Tibial artery (tissue), 4 donors: Measurements from ENCODE around the gene HSD17B3.

ENCODE experiments used
- DNase-seq, 2 donors: peaks; one replicate each; pipeline ENCODE4 v3.0.0-alpha.2; 2019
- H3K27ac ChIP-seq, 2 donors: fragments of 200-600 bp; sonication (generic) in 1 of 2; 1 replicate in 1 of 2; 2 replicates in 1 of 2; pipeline ENCODE4 v1.5.1; 2018 to 2019; ENCODE audit warnings: mild to moderate bottlenecking in 1 of 2
- H3K27me3 ChIP-seq, 2 donors: fragments of 200-600 bp; sonication (generic) in 1 of 2; one replicate each; pipeline versions ENCODE4 v1.5.1 to v1.6.0; 2016 to 2019
- H3K36me3 ChIP-seq, 3 donors: fragments of 200-600 bp; sonication (generic) in 2 of 3; one replicate each; pipeline ENCODE4 v1.5.1; 2016 to 2019; ENCODE audit warnings: mild to moderate bottlenecking in 2 of 3
- H3K4me1 ChIP-seq, 4 donors: fragments of 200-600 bp; sonication (generic) in 2 of 4; 1 replicate in 3 of 4; 2 replicates in 1 of 4; pipeline ENCODE4 v1.5.1; 2016 to 2019
- H3K4me3 ChIP-seq, 2 donors: fragments of 200-600 bp; sonication (generic) in 1 of 2; 1 replicate in 1 of 2; 2 replicates in 1 of 2; pipeline ENCODE4 v1.5.1; 2018 to 2019; ENCODE audit warnings: mild to moderate bottlenecking in 2 of 2
- H3K9me3 ChIP-seq, 3 donors: fragments of 200-600 bp; sonication (generic) in 1 of 3; one replicate each; pipeline ENCODE4 v1.5.1; 2016 to 2019
- CTCF ChIP-seq, 2 experiments: fragments of 200-600 bp in 1 of 2; fragments of 450-650 bp in 1 of 2; IDR thresholded peaks; one replicate each; pipeline ENCODE4 v1.5.1; 2017 to 2019; ENCODE audit warnings: antibody characterized with exemption in 2 of 2, mild to moderate bottlenecking in 1 of 2, moderate library complexity in 1 of 2
- intact Hi-C: fragments of 100-400 bp; cut with DNase I; formaldehyde crosslinking; loops from one replicate; pipeline ENCODE4 v1.15.0; 2023; ENCODE audit warnings: low total_unique reads

HSD17B3 gene

GRCh38 chr9:96217754-96218693 is 84.0 kb downstream of the HSD17B3 start:
- intact Hi-C loops = loop anchor here (5.0 to 10.0 kb wide), 2 partner anchors 343 to 491 kb away; partner anchors contain the start of gene ERCC6L2
- H3K9me3 ChIP-seq = no peaks in the 10 kb centered on the region
- peak overlapping the region; percentile 53 to 64 for H3K27ac ChIP-seq
- DNase-seq = peak; percentile 64 to 85
- H3K4me3 ChIP-seq = peak overlapping the region; percentile 41 to 53
- no peaks in the 10 kb centered on the region for H3K36me3 ChIP-seq
- peaks cover 0 to 7% of the 10 kb centered on the region in 2 donors for H3K27me3 ChIP-seq
- TF ChIP-seq CTCF (IDR thresholded peaks at IDR 0.05) = peak; percentile 98 to 99
- H3K4me1 ChIP-seq = peaks cover 0 to 24% (median 18%) of the 10 kb centered on the region in 4 donors

GRCh38 chr9:96217294-96217707 is 84.7 kb downstream of the HSD17B3 start:
- intact Hi-C loops = loop anchor here (5.0 to 10.0 kb wide), 2 partner anchors 342 to 490 kb away; partner anchors contain the start of gene ERCC6L2
- peaks cover 0 to 7% of the 10 kb centered on the region in 2 donors for H3K27me3 ChIP-seq

GRCh38 chr9:96216583-96216982 is 85.4 kb downstream of the HSD17B3 start:
- H3K4me3 ChIP-seq = no peak overlapping the region
- H3K9me3 ChIP-seq = no peaks in the 10 kb centered on the region
- peak in 1 of 2 donors; percentile 48 for DNase-seq
- no peaks in the 10 kb centered on the region for H3K36me3 ChIP-seq
- H3K4me1 ChIP-seq = peaks cover 0 to 24% (median 18%) of the 10 kb centered on the region in 4 donors
- intact Hi-C loops = loop anchor here (5.0 to 10.0 kb wide), 2 partner anchors 342 to 489 kb away; partner anchors contain the start of gene ERCC6L2
- no peak overlapping the region for H3K27ac ChIP-seq
- H3K27me3 ChIP-seq = peaks cover 0 to 6% of the 10 kb centered on the region in 2 donors
- no peak for TF ChIP-seq CTCF (IDR thresholded peaks at IDR 0.05)

More at GRCh38 chr9:96217294-96217707, 84.7 kb downstream of the HSD17B3 start:
- peak in 1 of 2 donors; percentile 65 for DNase-seq
- Histone ChIP-seq H3K9me3 (no peaks in the 10 kb centered on the region), H3K27ac (peak overlapping the region; percentile 53 to 64), H3K4me3 (peak overlapping the region in 1 of 2 donors; percentile 53), H3K4me1 (peaks cover 0 to 24% (median 18%) of the 10 kb centered on the region in 4 donors), H3K36me3 (no peaks in the 10 kb centered on the region)
- no peak for TF ChIP-seq CTCF (IDR thresholded peaks at IDR 0.05)

- intact Hi-C loops = loop anchor here (5.0 to 10.0 kb wide), 2 partner anchors 341 to 489 kb away; partner anchors contain the start of gene ERCC6L2
- Histone ChIP-seq H3K27ac (no peak overlapping the region), H3K4me1 (peaks cover 0 to 24% (median 18%) of the 10 kb centered on the region in 4 donors), H3K27me3 (peaks cover 0 to 4% of the 10 kb centered on the region in 2 donors), H3K9me3 (no peaks in the 10 kb centered on the region), H3K36me3 (no peaks in the 10 kb centered on the region), H3K4me3 (no peak overlapping the region)
- no peak for TF ChIP-seq CTCF (IDR thresholded peaks at IDR 0.05)
- no peak for DNase-seq
Observed at GRCh38 chr9:96215841-96216240, 86.1 kb downstream of the HSD17B3 start.

DNA sequence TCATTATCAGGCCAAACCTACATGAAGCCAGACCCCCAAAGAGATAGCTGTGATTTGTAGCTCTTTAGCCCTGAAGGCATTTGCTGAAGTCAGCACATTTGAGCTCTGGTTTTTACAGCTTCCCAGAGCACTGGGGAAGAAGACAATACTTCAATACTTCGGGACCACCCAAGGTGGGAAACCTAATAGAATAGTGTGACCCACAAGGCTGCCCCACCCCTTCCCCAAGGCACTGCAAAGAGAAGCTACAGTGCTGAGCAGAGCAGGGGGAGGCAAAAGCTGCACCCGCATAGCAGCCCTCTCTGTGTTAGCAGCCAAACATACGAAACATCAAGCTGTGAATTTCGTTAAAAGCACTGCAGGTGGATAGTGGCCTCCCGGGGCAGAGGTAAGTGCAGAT is 87.3 kb downstream of the HSD17B3 start:
- H3K36me3 ChIP-seq = no peaks in the 10 kb centered on the region

More for the DNA sequence above, 87.3 kb downstream of the HSD17B3 start:
- no peak overlapping the region for H3K27ac ChIP-seq
- peaks cover 0 to 4% of the 10 kb centered on the region in 2 donors for H3K27me3 ChIP-seq
- intact Hi-C loops = loop anchor here (5.0 to 10.0 kb wide), 2 partner anchors 340 to 487 kb away; partner anchors contain the start of gene ERCC6L2
- H3K4me3 ChIP-seq = no peak overlapping the region
- no peak for DNase-seq
- peaks cover 0 to 20% (median 18%) of the 10 kb centered on the region in 4 donors for H3K4me1 ChIP-seq
- no peaks in the 10 kb centered on the region for H3K9me3 ChIP-seq
- no peak for TF ChIP-seq CTCF (IDR thresholded peaks at IDR 0.05)
